ENCODE results near the gene MYO5C.

MYO5C gene

DNA sequence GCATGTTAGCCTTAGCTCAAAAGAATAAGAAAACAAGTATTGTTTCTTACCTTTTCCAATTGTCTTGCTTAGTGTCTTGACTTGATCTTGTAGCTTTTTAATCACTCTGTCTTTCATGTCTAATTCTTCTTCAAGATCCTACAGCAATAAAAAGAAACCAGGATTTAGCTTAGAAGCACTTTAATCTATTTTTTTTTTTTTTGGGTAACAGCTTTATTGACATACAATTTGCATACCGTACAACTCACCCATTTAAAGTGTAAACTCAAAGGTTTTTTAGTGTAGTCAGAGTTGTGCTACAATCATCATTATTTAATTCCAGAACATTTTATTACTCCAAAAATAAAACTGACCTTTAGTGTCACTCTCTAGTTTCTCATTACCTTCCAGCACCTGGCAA lies 81.1 kb downstream of the MYO5C start:
- no peak for DNase-seq

DNA sequence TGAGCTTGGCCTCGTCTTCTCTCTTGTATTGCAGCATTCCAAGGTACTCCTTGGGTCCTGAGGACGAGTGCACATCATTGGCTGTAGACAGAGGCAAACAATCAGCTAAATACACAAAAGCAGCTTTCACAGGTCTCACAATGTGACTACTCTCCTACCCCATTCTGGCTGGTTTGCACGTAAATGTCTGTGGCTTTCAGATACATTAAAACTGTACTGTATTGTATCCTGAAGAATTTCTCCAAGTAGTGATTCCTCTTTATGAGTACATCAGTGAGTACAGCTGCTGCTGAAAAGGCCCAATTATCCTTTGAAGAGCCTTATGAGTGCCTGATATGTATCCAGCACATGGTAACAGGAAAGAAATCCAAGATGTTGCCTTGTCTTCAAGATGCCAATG lies 82.4 kb downstream of the MYO5C start:
- no peak for DNase-seq

DNA sequence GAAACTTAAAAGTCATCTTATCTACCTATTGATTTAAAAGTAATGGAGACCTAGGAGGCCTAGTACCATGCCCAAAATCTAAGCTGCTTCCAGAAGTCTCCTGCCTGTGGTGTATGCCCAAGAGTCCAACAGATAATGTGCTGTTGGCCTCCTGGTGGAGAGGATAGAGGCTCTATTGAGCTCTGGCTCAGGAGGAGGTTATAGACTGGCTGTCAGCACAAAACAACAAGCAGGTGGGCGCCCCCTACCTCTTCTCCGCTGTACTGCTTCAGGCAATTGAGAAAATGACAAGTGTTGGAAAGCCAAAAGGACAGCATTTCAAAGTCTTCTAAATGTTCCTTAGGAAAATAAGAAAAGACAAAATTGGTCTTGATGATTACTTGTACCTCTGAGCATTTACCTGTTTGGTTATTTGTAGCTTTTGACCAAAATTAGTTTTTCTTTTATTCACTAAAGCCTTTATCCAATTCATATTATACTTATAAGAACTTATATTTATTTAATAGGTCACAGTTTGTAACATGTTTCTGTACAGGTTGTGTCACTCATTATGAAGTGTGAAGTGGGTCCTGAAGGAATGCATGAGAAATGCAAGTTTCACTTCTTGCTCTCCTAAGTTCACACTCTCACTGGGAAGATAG lies 87.2 kb downstream of the MYO5C start:
- peak in 23 of 58 donors; percentile 2 to 49 (median 13) for DNase-seq

DNA sequence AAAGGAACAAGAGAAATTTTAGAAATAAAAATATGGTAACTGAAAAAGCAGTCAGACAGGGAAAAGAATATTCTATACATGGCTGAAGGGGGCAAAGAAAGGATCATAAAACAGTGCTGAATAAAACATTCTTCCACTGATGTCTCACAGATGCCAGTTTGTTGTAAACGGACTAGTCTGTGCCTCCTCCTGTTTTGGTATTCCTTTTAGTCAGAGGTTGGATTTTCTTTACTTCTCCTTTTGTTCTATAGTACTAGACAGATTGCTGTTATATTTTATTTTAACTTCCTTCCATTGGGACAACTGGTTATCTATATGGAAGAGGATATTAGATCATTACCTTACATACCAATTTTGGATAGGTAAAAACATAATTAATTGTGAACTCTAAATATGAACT lies 88.4 kb downstream of the MYO5C start:
- no peak for DNase-seq

DNA sequence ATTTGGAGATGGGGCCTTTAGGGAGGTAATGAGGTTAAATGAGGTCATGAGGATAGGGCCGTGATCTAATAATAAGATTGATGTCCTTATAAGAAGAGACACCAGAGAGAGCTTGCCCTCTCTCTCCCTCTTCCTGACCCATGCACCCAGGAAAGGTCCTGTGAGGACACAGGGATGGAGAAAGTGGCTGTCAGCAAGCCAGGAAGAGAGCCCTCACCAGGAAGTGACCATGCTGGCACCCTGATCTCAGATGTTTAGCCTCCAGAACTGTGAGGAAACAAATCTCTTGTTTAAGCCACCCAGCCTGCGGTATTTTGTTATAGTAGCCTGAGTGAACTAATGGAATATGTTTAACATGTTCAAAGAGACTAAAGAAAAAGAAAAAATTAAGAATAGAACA lies 89.2 kb downstream of the MYO5C start:
- DNase-seq, result no peak

DNA sequence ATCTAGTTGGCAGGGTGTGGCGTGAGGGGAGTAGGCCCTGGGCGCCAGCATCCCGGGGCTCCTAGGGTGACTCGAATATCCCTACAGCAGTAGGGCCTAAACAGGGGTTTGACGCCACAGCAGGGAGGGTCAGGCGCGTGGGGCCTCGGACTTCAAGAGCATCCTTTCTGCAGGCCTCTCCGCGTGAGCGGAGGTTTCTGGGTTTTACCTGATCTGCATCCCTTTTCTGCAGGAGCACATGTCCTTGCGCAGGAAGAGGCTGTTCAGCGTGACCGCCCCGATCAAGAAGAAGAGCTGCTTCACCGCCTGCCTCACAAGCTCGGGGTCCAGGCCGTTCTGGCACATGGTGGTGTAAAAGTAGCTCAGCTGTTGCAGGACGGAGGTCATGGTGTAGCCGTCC lies 90.9 kb downstream of the MYO5C start:
- DNase-seq, result no peak

DNA sequence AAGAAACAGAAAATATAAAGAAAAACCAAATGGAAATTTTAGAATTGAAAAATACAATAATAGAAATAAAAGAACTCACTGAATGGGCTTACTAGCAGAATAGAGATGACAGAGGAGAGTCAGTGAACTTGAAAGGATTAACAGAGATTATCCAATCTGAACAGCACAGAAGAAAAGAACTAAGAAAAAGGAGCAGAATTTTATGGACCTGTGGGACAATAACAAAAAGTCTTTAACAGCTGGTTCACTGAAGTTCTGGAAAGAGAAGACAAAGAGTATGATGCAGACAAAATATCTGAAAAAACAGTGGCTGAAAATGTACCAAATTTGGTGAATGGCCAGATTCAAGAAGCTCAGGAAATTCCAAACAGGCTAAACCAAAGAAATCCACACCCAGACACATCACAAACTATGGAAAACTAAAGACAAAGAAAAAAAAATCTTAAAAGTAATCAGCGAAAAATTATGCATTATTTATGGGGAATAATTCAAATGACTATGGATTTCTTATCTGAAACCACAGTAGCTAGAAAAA lies 94.7 kb downstream of the MYO5C start:
- DNase-seq, result no peak

DNA sequence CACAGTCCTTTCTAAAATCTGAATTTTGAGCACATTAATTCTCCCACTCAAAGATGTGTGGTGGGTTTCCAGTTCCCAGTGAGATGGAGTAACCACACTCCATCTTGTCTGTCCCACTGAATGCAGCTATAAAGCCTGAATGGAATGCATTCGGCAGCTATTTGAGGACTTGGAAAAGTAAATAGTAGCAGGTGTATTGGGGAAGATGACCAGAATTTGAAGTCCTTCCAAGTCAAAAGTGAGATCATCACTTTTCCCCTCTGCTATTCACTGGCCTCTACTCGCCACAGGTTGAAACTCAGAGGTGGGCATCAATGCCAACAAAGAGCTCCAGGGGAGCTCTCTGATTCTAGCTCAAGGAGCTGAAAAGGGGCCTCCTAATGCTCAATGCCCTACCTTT lies 96.3 kb downstream of the MYO5C start:
- DNase-seq, result no peak

DNA sequence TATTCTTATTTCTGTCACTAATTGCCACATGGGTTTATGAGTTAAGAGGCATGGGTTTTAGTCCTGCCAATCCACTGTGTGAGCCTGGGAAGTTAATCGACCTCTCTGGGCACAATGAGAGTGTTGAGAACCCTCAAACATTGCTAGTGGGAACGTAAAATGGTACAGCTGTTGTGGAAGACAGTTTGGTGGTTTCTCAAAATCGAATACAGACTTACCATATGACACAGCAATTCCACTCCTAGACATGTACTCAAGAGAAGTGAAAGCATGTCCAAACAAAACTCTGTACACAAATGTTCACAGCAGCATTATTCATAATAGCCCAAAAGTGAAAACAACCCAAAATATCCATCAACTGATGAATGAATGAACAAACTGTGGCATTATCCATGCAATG lies 98.7 kb downstream of the MYO5C start:
- no peak for DNase-seq

DNA sequence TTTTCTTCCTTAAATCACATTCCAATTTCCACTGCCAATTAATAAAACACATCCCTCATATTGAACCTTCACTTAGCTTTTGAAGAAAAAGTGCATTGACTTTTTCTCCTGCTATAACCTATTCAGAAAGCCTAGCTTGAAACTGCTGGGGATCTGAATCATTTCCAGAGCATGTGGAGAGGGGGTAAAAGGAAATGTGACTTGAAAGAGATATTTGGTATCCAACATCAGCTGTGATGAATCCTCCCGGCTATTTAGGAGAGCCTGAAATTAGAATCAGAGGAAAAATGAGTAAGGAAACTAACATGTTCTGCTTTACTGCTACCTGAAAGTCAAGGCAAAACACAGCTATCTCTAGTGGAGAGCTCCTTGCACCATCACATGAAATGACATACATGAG lies 101.8 kb downstream of the MYO5C start:
- no peak for DNase-seq

DNA sequence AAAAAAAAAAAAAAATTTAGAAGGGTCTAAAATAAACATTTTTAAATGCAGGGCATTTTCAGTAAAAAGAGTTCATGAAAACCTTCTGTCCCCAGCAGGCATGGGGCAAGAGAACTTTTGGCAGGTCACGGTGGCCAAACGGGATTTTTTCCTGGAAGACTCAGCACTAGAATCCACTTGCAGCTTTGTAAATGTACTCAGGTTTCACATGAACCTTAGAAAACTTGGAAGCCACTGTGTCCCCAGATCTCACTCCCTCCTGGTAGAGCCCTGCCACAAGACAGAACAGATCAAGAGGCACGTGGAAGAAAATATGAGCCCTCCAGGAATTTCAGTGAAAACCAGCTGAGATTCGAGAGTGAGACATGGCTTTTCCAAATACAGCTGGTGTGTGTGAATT lies 102.3 kb downstream of the MYO5C start:
- no peak for DNase-seq

DNA sequence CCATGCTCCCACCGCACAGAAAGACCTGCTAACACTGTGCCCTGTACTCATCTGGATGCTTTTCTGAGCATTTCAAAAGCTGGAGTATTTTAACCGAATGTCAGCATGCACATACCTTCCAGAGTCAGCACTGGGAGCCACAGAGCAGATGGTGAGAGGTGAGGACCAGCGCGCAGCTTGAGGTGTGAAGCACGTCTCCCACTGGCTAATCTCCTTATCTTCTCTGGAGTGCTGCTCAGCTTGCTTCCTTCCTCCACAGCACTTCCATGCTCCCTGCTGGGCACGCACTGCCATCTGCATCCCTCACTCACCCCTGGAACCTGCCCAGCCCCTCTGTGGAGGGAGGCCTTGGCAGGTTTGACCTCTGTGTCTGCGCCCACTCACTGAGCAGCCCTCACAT lies 104.4 kb downstream of the MYO5C start, which contains the start of gene GNB5:
TSS of gene GNB5 (minus strand) at position 186 of the 400 bp plus-strand sequence. CDS start 6,716 bp downstream, outside the sequence.
- peak in 3 of 58 donors; percentile 8 to 46 (median 8) for DNase-seq

DNA sequence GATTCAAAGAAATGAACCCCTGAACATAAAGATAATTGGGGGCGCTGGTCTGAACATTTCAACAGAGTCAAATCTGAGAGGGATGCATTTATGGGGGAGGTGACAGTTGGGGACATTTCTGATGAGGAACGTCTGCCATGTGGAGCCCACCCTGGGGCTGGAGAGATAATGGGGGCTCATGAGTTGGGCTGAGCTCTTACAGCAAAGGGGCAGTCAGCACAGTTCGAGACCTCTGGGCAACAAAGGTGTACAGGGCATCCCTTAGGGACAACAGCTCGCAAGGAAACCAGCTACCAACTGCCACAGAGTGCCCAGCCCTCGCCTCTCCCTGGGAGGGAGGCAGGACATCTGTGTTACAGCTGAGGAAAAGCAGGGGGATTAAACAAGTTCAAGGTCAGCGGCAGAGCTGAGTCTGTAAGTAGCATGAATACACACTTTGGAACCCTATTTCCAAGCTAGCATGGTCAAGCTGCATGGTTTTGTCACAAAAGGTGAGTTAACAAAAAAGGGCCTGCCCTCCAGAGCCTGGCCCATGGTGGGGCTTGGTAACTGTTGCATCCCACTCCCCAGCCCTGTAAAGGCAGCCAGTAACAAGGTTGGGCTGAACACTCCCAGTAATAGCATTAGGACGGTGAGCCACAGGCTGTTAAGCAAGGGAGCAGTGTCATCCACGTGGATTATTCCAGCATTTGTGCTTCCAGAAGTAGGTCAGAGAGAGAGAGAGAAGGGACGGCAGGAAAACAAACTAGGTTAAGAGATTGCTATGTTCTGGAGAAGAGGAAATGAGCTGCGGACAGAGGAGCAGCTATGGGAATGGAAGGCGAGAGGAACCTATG lies 108.7 kb downstream of the MYO5C start:
- DNase-seq, result peak in 2 of 58 donors; percentile 15 to 21

DNA sequence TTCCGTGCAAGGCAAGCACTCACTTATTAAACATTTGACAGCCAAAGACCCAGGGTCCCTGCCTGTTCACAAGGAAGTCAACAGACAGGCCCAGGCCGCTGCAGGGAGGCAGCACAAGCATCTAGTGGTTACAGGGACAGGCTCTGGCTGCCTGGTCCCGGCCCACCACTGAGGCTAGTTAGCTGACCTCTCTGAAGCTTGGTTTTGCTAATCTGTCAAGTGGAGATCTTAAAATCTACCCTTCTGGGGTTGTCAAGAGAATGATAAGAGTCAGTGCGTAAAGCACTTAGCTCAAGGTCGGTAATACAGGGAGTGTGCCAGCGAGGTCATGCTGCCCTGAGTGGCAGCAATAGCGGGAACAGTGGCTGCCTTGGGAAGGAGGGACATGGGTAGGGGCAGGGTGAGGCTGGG lies 110.4 kb downstream of the MYO5C start:
- no peak for DNase-seq

DNA sequence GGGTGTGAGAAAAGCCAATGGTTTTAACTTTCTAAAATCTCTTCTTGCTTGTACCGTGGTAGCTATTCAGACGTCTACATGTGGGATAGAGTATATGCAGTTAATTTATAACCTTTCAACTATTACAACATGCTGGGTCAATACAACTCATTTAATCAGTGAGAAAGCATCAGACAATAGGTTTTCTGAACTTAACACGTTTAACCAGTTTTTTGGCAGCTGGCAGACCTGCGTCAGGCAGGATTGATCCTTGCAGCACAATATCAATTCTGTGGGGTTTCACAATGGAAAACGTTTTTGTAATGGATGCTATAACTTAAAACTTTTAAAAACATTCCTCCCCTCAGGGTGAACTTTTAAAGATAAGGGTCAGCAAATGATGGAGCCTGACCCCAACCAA lies 110.9 kb downstream of the MYO5C start:
- no peak for DNase-seq

DNA sequence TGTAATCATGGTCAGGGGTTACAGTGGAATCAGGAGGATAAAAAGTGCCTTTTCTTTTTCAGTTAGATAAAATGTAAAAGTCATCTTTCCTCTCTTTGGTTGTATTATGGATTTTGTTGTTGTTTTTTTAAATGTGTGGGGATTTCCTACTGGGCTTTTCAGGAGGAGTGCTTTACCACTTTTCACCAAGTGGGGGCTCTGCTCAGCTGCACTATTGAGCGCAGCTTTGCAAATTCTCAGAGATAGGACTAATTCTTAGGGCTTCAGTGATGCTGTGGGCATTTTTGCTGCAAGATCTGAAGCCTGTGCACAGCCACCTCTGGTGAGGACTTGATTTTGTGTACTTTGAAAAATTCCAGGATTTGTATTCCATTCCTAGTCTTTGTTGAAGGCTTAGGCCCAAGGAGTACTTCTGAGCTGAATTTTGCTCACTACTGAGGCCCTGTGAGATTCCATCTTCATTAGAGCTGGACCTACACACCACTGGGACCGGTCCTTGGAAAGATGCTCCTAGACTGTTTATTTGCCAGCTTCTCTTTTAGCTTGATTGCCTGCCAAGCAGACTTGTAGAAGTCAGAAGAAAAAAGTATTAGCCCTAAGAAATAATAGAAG lies 111.9 kb downstream of the MYO5C start:
- peak in 17 of 58 donors; percentile 4 to 45 (median 17) for DNase-seq

DNA sequence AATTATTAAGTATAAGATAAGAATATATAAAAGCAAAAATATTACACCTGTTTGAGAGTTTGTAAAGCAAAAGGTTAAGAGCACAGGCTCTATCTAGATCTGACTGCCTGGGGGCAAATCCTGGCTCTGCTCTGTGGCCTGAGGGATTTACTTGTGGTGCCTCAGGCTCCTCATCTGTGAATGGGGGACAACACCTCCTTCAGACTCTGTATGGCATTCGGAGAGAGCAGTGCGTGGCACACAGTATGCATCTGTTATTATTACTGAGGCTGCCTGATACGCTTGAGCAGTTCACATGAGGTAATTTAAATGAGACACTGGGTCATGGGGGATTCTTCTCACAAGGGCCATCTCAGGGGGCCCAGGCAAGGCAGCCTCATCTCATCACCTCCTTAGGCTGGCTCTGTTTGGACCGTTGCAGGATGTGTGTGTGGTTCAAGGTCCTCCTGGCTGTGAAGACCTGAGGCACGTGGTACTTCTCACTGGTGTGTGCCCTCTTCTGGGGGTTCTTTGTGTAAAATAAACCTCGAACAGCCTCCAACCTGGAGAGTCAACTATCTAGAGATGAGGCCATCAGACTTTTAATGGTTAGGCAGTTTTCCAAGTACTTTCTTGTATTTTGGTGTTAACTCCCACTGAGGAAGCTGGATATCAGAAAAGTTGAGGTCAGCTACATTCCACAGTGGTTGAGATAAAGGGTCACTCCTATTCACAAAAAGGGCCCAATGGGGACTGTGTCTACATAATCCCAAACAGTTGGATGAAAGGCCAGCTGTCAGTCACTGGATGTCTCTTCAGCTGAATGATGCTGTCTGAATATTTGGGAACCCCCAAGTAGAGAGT lies 113.4 kb downstream of the MYO5C start:
- DNase-seq, result no peak

DNA sequence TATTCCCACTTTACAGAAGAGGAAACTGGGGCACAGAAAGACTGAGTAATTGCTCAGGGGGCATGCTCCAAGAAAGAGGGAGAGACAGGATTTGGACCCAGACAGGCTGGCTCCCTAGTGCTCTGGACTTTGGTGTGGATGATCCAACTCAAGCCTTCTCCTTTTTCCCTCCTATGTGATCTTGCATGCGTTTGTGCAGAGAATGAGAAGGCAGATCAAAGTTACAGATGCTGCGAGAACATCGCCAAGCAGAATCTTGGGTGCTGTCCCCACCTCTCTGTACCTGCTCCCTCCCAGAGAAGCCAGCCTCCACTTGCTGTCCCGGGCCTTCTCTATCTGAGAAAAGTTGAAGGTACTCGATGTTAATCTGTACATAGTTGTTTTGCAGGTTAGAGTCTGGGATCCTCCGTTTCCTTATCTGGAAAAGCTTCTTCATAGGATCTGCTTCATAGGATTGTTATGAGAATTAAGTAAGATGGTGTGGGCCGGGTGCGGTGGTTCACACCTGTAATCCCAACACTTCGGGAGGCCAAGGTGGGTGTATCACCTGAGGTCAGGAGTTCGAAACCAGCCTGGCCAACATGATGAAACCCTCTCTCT lies 114.7 kb downstream of the MYO5C start:
- DNase-seq, result no peak

DNA sequence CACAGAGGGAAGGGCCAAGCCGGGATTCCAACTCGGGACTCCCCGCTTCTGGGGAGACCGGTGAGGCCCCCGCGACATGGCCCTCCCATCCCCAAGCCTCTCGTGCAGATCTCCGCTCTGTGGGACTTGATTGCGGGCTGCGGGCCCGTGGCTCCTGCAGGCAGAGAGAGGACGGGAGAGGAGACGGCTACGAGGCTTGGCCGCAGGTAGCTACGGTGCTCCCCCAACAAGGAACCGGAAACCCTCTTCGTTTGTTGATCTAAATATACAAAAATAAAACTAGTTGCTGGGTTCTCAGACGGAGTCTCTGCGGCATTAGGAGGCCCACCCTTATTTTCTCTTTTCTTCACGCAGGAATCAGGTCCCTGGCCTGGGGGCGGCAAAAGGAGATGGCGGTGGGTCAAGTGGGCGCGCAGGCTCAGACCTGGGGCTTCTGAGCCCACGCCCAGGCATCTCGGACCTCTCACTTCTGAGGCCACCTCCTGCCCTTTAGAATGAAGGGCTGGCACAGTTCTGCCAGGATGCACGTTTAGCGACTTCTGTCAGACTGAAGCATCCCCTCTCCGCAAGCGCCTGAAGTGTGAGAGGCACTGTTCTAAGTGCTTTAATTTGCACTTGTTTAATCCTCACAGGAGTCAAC lies 115.3 kb downstream of the MYO5C start:
- DNase-seq, result peak in 5 of 58 donors; percentile 24 to 65 (median 54)

Measured in anterior cingulate cortex (tissue), 58 donors.